GM18951 (cell line): ENCODE results near the gene TMEM9B.

ENCODE experiments used
- POLR2A ChIP-seq: IDR thresholded peaks from 4 replicates; pipeline ENCODE4 v1.6.1; 2011; ENCODE audit warnings: mild to moderate bottlenecking; ENCODE audit not compliant: insufficient read length, insufficient read depth; ENCODE audit errors: extremely low read depth
- in situ Hi-C: fragments of 300-500 bp; cut with MboI; formaldehyde crosslinking; loops from one replicate; pipeline ENCODE4 v1.12.0; 2022; ENCODE audit warnings: low sequenced_read_pairs, mixed read lengths, inconsistent platforms; ENCODE audit not compliant: unreplicated experiment

The TMEM9B gene

GRCh38 chr11:8932564-8933180 is 31.6 kb downstream of the TMEM9B start, which contains the start of gene C11orf16:
TSS of gene C11orf16 (minus strand) at chr11:8932947. CDS start at chr11:8932308, 639 bp downstream.
- in situ Hi-C loops: no loop called here
- TF ChIP-seq POLR2A: no peak

- TF ChIP-seq POLR2A: no peak
- in situ Hi-C loops: no loop called here
These were observed 33.6 kb downstream of the TMEM9B start for GRCh38 chr11:8930456-8931175.

- TF ChIP-seq POLR2A: no peak
- in situ Hi-C loops: no loop called here
These were observed 35.1 kb downstream of the TMEM9B start for GRCh38 chr11:8928981-8929615.

GRCh38 chr11:8928205-8928604 is 36.0 kb downstream of the TMEM9B start:
- in situ Hi-C loops: no loop called here
- no peak for TF ChIP-seq POLR2A

- no peak for TF ChIP-seq POLR2A
- in situ Hi-C loops: no loop called here
These were observed 37.0 kb downstream of the TMEM9B start for GRCh38 chr11:8927233-8927632.

GRCh38 chr11:8926236-8926635 is 38.0 kb downstream of the TMEM9B start:
- no peak for TF ChIP-seq POLR2A
- in situ Hi-C loops: no loop called here

GRCh38 chr11:8925711-8926110 is 38.5 kb downstream of the TMEM9B start:
- in situ Hi-C loops: no loop called here
- no peak for TF ChIP-seq POLR2A

- in situ Hi-C loops: no loop called here
- TF ChIP-seq POLR2A: no peak
These were observed 41.6 kb downstream of the TMEM9B start for GRCh38 chr11:8922691-8923090.

GRCh38 chr11:8917157-8917825 is 47.0 kb downstream of the TMEM9B start:
- in situ Hi-C loops: no loop called here

GRCh38 chr11:8914661-8915018 is 49.6 kb downstream of the TMEM9B start:
- in situ Hi-C loops: no loop called here
- no peak for TF ChIP-seq POLR2A

More at GRCh38 chr11:8917157-8917825, 47.0 kb downstream of the TMEM9B start:
- TF ChIP-seq POLR2A: no peak

- TF ChIP-seq POLR2A: no peak
- in situ Hi-C loops: no loop called here
These were observed 50.1 kb downstream of the TMEM9B start for GRCh38 chr11:8913961-8914660.

GRCh38 chr11:8911029-8911823 is 53.0 kb downstream of the TMEM9B start, which contains the start of gene AKIP1:
TSS of gene AKIP1 (plus strand) at chr11:8911189. CDS start at chr11:8911450, 261 bp downstream.
- TF ChIP-seq POLR2A: peak; percentile 75
- in situ Hi-C loops: no loop called here
